Choroid plexus epithelial cell (primary cell): Measurements from ENCODE around the gene CERS3.
"Not testable (repeated sequence)": the region's sequence is repeated elsewhere in the genome, so short reads cannot be mapped to it uniquely, and the experiment has no call there.

ENCODE experiments used
- DNase-seq: peaks from one replicate; pipeline ENCODE4 v3.0.0-alpha.2; 2010; ENCODE audit warnings: low read depth
- H3K4me3 ChIP-seq: 2 replicates; pipeline ENCODE4 v1.5.1; 2011; ENCODE audit warnings: low read depth, mild to moderate bottlenecking, control low read depth, low read length, moderate library complexity
- CTCF ChIP-seq: conservative IDR thresholded peaks from 2 replicates; pipeline ENCODE4 v1.5.1; 2011; ENCODE audit warnings: low read depth, mild to moderate bottlenecking, control low read depth, inconsistent platforms, low read length, moderate library complexity

Gene CERS3

GRCh38 chr15:100461049-100461448 is 67.7 kb downstream of the CERS3 start:
- TF ChIP-seq CTCF, result no peak
- H3K4me3 ChIP-seq, result no peak overlapping the region
- DNase-seq, result no peak

DNA sequence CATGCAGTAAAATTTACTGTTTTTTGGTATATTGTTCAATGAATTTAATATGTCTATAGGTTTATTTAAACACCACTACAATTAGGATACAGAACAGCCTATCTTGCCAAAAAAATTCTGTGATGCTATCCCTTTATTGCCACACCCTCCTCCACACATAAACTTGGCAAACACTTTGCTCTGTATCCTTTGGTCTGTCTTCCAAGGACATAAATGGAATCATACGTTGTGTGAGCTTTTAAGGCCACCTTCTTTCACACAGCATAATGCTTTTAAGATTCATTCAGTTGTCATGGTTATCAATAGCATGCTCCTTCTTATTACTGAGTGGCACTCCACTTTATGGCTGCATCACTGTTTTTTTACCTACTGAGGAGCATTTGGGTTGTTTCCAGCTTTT is 71.5 kb downstream of the CERS3 start:
- no peak for TF ChIP-seq CTCF
- peak; percentile 29 for DNase-seq

GRCh38 chr15:100454148-100454547 is 74.6 kb downstream of the CERS3 start:
- no peak for DNase-seq
- no peak for TF ChIP-seq CTCF
- no peak overlapping the region for H3K4me3 ChIP-seq

More for the DNA sequence above, 71.5 kb downstream of the CERS3 start:
- no peak overlapping the region for H3K4me3 ChIP-seq

GRCh38 chr15:100448481-100448880 is 80.3 kb downstream of the CERS3 start:
- no peak for TF ChIP-seq CTCF
- no peak for DNase-seq
- no peak overlapping the region for H3K4me3 ChIP-seq

DNA sequence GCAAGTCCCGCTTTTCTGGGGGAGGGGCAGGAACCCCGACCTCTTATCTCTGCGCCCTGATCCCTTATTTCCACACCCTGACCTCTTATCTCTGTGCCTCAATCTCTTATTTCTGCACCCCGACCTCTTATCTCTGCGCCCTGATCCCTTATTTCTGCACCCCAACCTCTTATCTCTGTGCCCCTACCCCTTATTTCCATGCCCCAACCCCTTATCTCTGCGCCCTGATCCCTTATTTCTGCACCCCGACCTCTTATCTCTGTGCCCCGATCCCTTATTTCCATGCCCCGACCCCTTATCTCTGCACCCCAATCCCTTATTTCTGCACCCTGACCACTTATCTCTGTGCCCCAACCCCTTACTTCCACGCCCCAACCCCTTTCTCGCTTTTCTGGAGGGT is 87.7 kb downstream of the CERS3 start:
- not testable (repeated sequence) for DNase-seq, H3K4me3 ChIP-seq

GRCh38 chr15:100439514-100439913 is 89.2 kb downstream of the CERS3 start:
- no peak for TF ChIP-seq CTCF
- DNase-seq, result no peak
- H3K4me3 ChIP-seq, result no peak overlapping the region

DNA sequence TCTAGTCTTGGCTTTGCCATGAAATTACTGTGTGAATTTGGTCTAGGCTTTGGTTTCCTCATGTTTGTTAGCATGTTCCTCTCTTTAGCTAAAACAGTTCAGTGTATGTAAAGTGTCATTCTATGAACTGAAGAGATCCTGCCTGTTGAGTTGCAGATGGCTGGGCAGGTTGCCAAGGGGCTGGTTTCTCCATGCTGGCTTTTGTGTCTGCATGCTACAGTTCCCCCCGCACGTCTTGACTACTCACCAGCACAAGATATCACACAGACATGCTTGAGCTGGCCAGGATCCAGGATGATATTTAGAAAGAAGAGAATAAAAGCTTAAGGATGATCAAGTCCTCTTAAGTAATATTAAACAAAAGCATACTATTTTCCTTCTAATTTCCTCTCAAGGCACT is 90.2 kb downstream of the CERS3 start:
- TF ChIP-seq CTCF, result no peak
- peak; percentile 30 for DNase-seq
- H3K4me3 ChIP-seq, result no peak overlapping the region

GRCh38 chr15:100437261-100437660 is 91.5 kb downstream of the CERS3 start:
- no peak for DNase-seq
- TF ChIP-seq CTCF, result no peak
- H3K4me3 ChIP-seq, result no peak overlapping the region
